ENCODE data around the gene ECE2.

- TF ChIP-seq RAD21 (conservative IDR thresholded peaks at IDR 0.05) (peak; percentile 91), EZH2 (IDR thresholded peaks at IDR 0.05; ENCODE audit: borderline replicate concordance, insufficient read depth, low read length, poor library complexity, severe bottlenecking) (no peak), TAF1 (IDR thresholded peaks at IDR 0.05; ENCODE audit: low read depth) (no peak), POLR2AphosphoS5 (IDR thresholded peaks at IDR 0.05) (peak; percentile 52), EP300 (conservative IDR thresholded peaks at IDR 0.05; ENCODE audit: poor library complexity, severe bottlenecking) (peak; percentile 42), MXI1 (conservative IDR thresholded peaks at IDR 0.05; ENCODE audit: poor library complexity, severe bottlenecking) (peak; percentile 53)
- TF ChIP-seq, protein P1, sequence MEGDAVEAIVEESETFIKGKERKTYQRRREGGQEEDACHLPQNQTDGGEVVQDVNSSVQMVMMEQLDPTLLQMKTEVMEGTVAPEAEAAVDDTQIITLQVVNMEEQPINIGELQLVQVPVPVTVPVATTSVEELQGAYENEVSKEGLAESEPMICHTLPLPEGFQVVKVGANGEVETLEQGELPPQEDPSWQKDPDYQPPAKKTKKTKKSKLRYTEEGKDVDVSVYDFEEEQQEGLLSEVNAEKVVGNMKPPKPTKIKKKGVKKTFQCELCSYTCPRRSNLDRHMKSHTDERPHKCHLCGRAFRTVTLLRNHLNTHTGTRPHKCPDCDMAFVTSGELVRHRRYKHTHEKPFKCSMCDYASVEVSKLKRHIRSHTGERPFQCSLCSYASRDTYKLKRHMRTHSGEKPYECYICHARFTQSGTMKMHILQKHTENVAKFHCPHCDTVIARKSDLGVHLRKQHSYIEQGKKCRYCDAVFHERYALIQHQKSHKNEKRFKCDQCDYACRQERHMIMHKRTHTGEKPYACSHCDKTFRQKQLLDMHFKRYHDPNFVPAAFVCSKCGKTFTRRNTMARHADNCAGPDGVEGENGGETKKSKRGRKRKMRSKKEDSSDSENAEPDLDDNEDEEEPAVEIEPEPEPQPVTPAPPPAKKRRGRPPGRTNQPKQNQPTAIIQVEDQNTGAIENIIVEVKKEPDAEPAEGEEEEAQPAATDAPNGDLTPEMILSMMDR (IDR thresholded peaks at IDR 0.05; ENCODE audit: poor library complexity, severe bottlenecking): peak; percentile 88
- TF ChIP-seq, protein P2, sequence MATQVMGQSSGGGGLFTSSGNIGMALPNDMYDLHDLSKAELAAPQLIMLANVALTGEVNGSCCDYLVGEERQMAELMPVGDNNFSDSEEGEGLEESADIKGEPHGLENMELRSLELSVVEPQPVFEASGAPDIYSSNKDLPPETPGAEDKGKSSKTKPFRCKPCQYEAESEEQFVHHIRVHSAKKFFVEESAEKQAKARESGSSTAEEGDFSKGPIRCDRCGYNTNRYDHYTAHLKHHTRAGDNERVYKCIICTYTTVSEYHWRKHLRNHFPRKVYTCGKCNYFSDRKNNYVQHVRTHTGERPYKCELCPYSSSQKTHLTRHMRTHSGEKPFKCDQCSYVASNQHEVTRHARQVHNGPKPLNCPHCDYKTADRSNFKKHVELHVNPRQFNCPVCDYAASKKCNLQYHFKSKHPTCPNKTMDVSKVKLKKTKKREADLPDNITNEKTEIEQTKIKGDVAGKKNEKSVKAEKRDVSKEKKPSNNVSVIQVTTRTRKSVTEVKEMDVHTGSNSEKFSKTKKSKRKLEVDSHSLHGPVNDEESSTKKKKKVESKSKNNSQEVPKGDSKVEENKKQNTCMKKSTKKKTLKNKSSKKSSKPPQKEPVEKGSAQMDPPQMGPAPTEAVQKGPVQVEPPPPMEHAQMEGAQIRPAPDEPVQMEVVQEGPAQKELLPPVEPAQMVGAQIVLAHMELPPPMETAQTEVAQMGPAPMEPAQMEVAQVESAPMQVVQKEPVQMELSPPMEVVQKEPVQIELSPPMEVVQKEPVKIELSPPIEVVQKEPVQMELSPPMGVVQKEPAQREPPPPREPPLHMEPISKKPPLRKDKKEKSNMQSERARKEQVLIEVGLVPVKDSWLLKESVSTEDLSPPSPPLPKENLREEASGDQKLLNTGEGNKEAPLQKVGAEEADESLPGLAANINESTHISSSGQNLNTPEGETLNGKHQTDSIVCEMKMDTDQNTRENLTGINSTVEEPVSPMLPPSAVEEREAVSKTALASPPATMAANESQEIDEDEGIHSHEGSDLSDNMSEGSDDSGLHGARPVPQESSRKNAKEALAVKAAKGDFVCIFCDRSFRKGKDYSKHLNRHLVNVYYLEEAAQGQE (IDR thresholded peaks at IDR 0.05; ENCODE audit: borderline replicate concordance): peak; percentile 65
Measured at GRCh38 chr3:184284696-184285095, 8.9 kb downstream of the ECE2 start.
